Ovary (tissue), 3 donors: Measurements from ENCODE around the gene TRAF2.

Experiments
- EP300 ChIP-seq: sonication (generic); formaldehyde crosslinking; IDR thresholded peaks from one replicate; pipeline ENCODE4 v1.6.1; 2017; ENCODE audit warnings: antibody characterized with exemption
- POLR2A ChIP-seq: fragments of 450-650 bp; IDR thresholded peaks from one replicate; pipeline ENCODE4 v1.6.1; 2017; ENCODE audit warnings: antibody characterized with exemption, mild to moderate bottlenecking, moderate library complexity
- TF ChIP-seq, protein P1 (sequence below), 3 donors: fragments of 450-650 bp in 2 of 3; fragments of 200-600 bp in 1 of 3; IDR thresholded peaks; one replicate each; pipeline versions ENCODE4 v1.5.1 to v1.8.0; 2016 to 2022; ENCODE audit warnings: antibody characterized with exemption in 3 of 3, mild to moderate bottlenecking in 1 of 3
- donor health status: DM: no; HTN: no; CAD: no.

DNA sequence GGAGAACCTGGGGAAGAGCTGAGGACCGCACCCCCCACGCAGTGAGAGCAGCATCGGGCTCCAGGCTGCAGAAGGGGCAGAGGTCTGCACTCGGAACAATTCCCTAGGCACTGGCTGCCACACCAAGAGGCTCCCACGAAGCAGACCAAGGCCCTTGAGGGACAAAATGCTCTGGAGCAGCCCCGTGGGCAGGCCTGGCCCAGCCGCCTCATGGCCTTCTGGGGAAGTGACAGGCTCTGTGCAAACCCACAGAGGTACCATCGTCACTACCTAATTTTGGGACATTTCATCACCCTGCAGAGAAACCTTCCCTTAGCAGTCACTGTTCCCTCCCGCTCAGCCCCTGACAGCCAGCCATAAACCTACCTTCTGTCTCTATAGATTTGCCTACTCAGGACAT, 42.3 kb downstream of the TRAF2 start:
- TF ChIP-seq, protein P1, sequence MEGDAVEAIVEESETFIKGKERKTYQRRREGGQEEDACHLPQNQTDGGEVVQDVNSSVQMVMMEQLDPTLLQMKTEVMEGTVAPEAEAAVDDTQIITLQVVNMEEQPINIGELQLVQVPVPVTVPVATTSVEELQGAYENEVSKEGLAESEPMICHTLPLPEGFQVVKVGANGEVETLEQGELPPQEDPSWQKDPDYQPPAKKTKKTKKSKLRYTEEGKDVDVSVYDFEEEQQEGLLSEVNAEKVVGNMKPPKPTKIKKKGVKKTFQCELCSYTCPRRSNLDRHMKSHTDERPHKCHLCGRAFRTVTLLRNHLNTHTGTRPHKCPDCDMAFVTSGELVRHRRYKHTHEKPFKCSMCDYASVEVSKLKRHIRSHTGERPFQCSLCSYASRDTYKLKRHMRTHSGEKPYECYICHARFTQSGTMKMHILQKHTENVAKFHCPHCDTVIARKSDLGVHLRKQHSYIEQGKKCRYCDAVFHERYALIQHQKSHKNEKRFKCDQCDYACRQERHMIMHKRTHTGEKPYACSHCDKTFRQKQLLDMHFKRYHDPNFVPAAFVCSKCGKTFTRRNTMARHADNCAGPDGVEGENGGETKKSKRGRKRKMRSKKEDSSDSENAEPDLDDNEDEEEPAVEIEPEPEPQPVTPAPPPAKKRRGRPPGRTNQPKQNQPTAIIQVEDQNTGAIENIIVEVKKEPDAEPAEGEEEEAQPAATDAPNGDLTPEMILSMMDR (IDR thresholded peaks at IDR 0.05): no peak
- TF ChIP-seq EP300 (no peak), POLR2A (no peak)
